ENCODE results near the gene IGSF21.

The IGSF21 gene

DNA sequence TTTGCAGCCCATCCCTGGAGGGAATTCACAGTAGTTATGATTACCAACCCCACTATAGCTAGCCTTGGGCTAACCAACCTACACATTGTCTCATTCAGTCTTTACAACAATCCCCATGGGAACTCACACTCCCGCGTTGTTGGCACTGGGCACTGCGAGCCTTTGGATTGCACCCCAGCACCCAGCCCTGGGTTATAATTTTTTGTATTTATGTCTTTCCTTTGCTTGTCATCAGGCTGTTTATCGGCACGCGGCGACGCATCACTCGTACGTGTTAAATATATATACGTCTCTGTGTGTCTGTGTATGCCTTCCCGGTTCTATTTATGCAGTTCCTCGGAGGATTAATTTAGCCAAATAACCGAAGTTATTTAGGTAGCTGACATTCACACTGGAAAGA, 47.2 kb upstream of the IGSF21 start:
- Histone ChIP-seq H2AFZ (ENCODE audit: low read depth) (no peak overlapping the region), H3K27me3 (ENCODE audit: insufficient read depth, low read depth) (no peaks in the 10 kb centered on the region), H3K4me2 (no peak overlapping the region), H3K4me1 (ENCODE audit: low read depth, poor library complexity, severe bottlenecking) (no peaks in the 10 kb centered on the region), H3K79me2 (ENCODE audit: insufficient read depth, low read depth) (no peaks in the 10 kb centered on the region), H3K4me3 (IDR thresholded peaks at IDR 0.05; ENCODE audit: insufficient read depth, low read depth, low read length) (no peak overlapping the region), H3K9ac (no peak overlapping the region), H4K20me1 (ENCODE audit: insufficient read depth) (no peaks in the 10 kb centered on the region), H3K27ac (no peak overlapping the region), H3K36me3 (ENCODE audit: insufficient read depth) (no peaks in the 10 kb centered on the region)
- TF ChIP-seq, protein P1, sequence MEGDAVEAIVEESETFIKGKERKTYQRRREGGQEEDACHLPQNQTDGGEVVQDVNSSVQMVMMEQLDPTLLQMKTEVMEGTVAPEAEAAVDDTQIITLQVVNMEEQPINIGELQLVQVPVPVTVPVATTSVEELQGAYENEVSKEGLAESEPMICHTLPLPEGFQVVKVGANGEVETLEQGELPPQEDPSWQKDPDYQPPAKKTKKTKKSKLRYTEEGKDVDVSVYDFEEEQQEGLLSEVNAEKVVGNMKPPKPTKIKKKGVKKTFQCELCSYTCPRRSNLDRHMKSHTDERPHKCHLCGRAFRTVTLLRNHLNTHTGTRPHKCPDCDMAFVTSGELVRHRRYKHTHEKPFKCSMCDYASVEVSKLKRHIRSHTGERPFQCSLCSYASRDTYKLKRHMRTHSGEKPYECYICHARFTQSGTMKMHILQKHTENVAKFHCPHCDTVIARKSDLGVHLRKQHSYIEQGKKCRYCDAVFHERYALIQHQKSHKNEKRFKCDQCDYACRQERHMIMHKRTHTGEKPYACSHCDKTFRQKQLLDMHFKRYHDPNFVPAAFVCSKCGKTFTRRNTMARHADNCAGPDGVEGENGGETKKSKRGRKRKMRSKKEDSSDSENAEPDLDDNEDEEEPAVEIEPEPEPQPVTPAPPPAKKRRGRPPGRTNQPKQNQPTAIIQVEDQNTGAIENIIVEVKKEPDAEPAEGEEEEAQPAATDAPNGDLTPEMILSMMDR (conservative IDR thresholded peaks at IDR 0.05; ENCODE audit: low read depth, low read length): no peak

DNA sequence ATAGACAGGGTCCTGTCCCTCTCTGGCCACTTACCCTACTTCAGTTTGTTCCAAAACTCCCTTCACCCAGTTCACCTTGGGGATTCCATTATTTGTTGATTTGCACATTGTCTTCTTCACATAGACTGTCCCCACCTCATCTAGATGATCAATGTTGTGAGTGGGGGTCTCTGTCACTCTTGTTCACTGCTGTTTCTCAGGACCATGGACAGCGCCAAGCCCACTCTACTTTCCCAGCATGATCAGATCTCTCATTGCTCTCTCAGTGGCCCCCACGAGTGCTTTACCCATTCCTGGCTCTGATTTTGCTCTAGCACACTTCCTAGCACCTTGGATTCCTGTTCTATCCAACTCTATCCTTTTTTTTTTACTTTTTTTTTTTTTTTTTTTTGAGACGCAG, 45.4 kb upstream of the IGSF21 start:
- Histone ChIP-seq H3K4me2 (no peak overlapping the region), H3K4me3 (IDR thresholded peaks at IDR 0.05; ENCODE audit: insufficient read depth, low read depth, low read length) (no peak overlapping the region), H3K36me3 (ENCODE audit: insufficient read depth) (no peaks in the 10 kb centered on the region), H2AFZ (ENCODE audit: low read depth) (no peak overlapping the region), H3K9ac (no peak overlapping the region), H3K27me3 (ENCODE audit: insufficient read depth, low read depth) (no peaks in the 10 kb centered on the region), H3K27ac (no peak overlapping the region), H3K79me2 (ENCODE audit: insufficient read depth, low read depth) (no peaks in the 10 kb centered on the region), H4K20me1 (ENCODE audit: insufficient read depth) (no peaks in the 10 kb centered on the region), H3K4me1 (ENCODE audit: low read depth, poor library complexity, severe bottlenecking) (no peaks in the 10 kb centered on the region)
- TF ChIP-seq, protein P1 (conservative IDR thresholded peaks at IDR 0.05; ENCODE audit: low read depth, low read length): no peak

DNA sequence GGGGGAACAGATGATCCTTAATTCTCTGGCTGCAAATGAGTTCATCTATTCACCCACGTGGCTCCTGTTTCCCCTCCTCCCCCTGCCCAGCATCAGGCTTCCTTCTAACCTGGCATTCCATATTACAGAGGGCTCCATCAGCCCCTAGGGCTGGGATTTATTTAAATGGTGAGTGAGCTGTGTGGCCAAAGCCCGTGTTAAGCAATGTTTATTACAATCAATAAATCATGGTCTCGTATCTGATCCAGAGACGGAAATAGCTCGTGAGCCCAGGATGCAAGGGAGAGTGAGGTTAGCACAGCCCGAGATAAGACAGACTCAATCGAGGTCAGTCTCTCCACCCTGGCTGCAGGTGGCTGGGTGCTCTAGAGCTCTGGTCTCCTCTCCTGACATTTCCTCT, 43.1 kb upstream of the IGSF21 start:
- Histone ChIP-seq H3K4me3 (IDR thresholded peaks at IDR 0.05; ENCODE audit: insufficient read depth, low read depth, low read length) (no peak overlapping the region), H3K4me2 (no peak overlapping the region), H3K36me3 (ENCODE audit: insufficient read depth) (no peaks in the 10 kb centered on the region), H4K20me1 (ENCODE audit: insufficient read depth) (no peaks in the 10 kb centered on the region), H2AFZ (ENCODE audit: low read depth) (no peak overlapping the region), H3K27ac (no peak overlapping the region), H3K4me1 (ENCODE audit: low read depth, poor library complexity, severe bottlenecking) (no peaks in the 10 kb centered on the region), H3K9ac (no peak overlapping the region), H3K27me3 (ENCODE audit: insufficient read depth, low read depth) (no peaks in the 10 kb centered on the region), H3K79me2 (ENCODE audit: insufficient read depth, low read depth) (no peaks in the 10 kb centered on the region)
- TF ChIP-seq, protein P1 (conservative IDR thresholded peaks at IDR 0.05; ENCODE audit: low read depth, low read length): no peak

DNA sequence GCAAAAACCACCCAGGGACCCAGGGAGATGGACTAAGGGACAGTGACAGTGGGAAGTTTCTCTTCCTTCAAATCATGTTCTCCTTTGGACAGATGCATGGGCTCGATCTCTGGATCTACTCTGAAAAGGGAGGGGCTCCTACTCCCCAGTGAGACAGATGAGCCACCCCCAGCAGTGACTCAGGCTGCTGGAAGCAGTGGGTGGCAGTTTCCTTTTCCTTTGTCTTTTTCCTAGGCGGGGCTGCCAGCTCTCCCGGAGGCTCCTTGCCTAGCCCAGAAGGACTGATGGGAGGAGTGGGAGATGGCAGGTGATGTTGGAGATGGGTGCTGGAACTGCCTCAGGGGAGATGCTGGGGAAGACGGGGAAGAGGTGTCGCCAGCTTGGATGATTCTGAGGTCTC, 41.0 kb upstream of the IGSF21 start:
- Histone ChIP-seq H3K27ac (no peak overlapping the region), H3K4me2 (no peak overlapping the region), H3K79me2 (ENCODE audit: insufficient read depth, low read depth) (no peaks in the 10 kb centered on the region), H3K36me3 (ENCODE audit: insufficient read depth) (no peaks in the 10 kb centered on the region), H4K20me1 (ENCODE audit: insufficient read depth) (no peaks in the 10 kb centered on the region), H3K4me3 (IDR thresholded peaks at IDR 0.05; ENCODE audit: insufficient read depth, low read depth, low read length) (no peak overlapping the region), H3K27me3 (ENCODE audit: insufficient read depth, low read depth) (no peaks in the 10 kb centered on the region), H3K4me1 (ENCODE audit: low read depth, poor library complexity, severe bottlenecking) (no peaks in the 10 kb centered on the region), H2AFZ (ENCODE audit: low read depth) (no peak overlapping the region), H3K9ac (no peak overlapping the region)
- TF ChIP-seq, protein P1 (conservative IDR thresholded peaks at IDR 0.05; ENCODE audit: low read depth, low read length): no peak
